Smooth muscle cell (in vitro differentiated cells): ENCODE data around the gene TUBB1. TPM values are rescaled to one million over a fixed set of nuclear protein-coding genes. Genes with fewer than 3 reads are reported as not detected.

Experiments
- DNase-seq: peaks from one replicate; lab custom pipeline; 2025; ENCODE audit not compliant: unreplicated experiment; lab: John Stamatoyannopoulos, UW
- H2AFZ ChIP-seq: fragments of 200-600 bp; sonication (generic); 2 replicates; pipeline ENCODE4 v1.6.0; 2016; ENCODE audit warnings: antibody characterized with exemption, low read depth, mild to moderate bottlenecking
- H3F3A ChIP-seq: fragments of 200-600 bp; sonication (generic); 2 replicates; pipeline ENCODE4 v1.6.0; 2017; ENCODE audit warnings: antibody characterized with exemption, low read depth
- H3K27ac ChIP-seq: fragments of 200-600 bp; sonication (generic); 2 replicates; pipeline ENCODE4 v1.5.1; 2016; ENCODE audit warnings: low read depth, mild to moderate bottlenecking
- H3K27me3 ChIP-seq: fragments of 200-600 bp; sonication (generic); 2 replicates; pipeline ENCODE4 v1.6.1; 2016; ENCODE audit warnings: low read depth, mild to moderate bottlenecking
- H3K36me3 ChIP-seq: fragments of 200-600 bp; sonication (generic); 2 replicates; pipeline ENCODE4 v1.5.1; 2016; ENCODE audit warnings: low read depth
- H3K4me1 ChIP-seq: fragments of 200-600 bp; sonication (generic); 2 replicates; pipeline ENCODE4 v1.5.1; 2016; ENCODE audit warnings: low read depth
- H3K4me2 ChIP-seq: fragments of 200-600 bp; sonication (generic); 2 replicates; pipeline ENCODE4 v1.6.0; 2016; ENCODE audit warnings: mild to moderate bottlenecking
- H3K4me3 ChIP-seq: fragments of 200-600 bp; sonication (generic); 2 replicates; pipeline ENCODE4 v1.5.1; 2016; ENCODE audit warnings: mild to moderate bottlenecking
- H3K79me2 ChIP-seq: fragments of 200-600 bp; sonication (generic); 2 replicates; pipeline ENCODE4 v1.6.0; 2016; ENCODE audit warnings: low read depth, mild to moderate bottlenecking
- H3K9ac ChIP-seq: fragments of 200-600 bp; sonication (generic); 2 replicates; pipeline ENCODE4 v1.6.0; 2016; ENCODE audit warnings: low read depth
- H3K9me3 ChIP-seq: fragments of 200-600 bp; sonication (generic); replicated peaks from 2 replicates; pipeline ENCODE4 v1.5.1; 2016; ENCODE audit warnings: low read depth
- H4K20me1 ChIP-seq: fragments of 200-600 bp; sonication (generic); 2 replicates; pipeline ENCODE4 v1.6.0; 2016; ENCODE audit warnings: low read depth
- CTCF ChIP-seq: fragments of 200-600 bp; sonication (generic); IDR thresholded peaks from 2 replicates; pipeline ENCODE4 v1.5.1; 2017; ENCODE audit warnings: borderline replicate concordance, mild to moderate bottlenecking, antibody characterized with exemption; ENCODE audit not compliant: insufficient read depth, poor library complexity, severe bottlenecking
- WGBS: methylation state at CpG from one replicate; pipeline ENCODE4 v1.1.7; 2016; ENCODE audit warnings: low lambda C conversion rate; 5-methylcytosine and 5-hydroxymethylcytosine counted together
- polyA plus RNA-seq: library from polyadenylated mRNA; unstranded; fragments of >200 nt; fragmentation: Nextera tagmentation; extraction: Ambion mirVana; gene quantifications from 2 replicates; pipeline ENCODE4 v1.2.1, GENCODE V29; 2016
- total RNA-seq: library from RNA; depleted of rRNA; stranded (reverse); fragments of >200 nt; gene quantifications from 2 replicates; pipeline ENCODE4 v1.2.3, GENCODE V29; 2014

The TUBB1 gene
- total and polyA plus RNA-seq, 2 experiments from 2014 or later, result 0.67 TPM; not detected in 1

DNA sequence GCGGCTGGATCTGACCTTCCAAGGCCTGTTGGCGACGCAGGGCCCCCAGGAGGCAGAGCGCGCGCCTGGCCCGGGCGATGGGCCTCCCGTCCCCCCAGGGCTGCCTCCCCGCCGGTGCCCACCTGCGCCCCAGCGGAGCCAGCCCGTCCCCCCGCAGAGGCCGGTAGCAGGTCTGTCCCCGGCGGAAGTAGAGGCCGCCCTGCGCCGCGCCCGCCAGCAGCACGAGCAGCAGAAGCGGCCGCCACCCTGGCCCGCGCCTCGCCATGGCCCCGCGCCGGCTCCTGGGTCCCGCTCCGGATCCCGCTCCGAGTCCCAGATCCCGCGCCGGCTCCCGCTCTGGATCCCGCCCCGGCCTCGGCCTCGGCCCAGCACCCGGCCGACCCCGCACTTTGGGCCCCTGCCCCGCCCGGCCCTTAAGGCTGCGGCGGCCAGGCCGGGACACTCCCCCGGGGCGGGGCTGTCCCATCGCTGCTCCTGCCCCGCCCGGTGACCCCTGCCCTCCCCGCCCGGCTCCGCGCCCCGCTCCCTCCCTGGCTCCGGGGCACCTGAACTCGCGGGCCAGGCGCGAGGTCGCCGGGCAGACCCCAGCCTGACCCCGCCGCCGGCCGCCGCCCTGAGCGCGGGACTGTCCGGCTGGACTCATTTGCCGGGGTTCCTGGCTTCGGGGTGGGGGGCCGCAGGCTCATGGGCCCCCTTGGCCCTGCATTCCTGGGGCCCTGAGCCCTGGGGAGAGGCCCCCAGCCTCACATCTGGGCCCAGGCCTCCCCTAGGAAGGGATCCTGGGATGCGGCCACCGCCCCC, 12.2 kb upstream of the TUBB1 start, which contains the start of gene CTSZ:
Gene CTSZ (minus strand): TSS at position 391 of the 801 bp plus-strand sequence. CDS start 126 bp downstream, at position 265.
- H3K9ac ChIP-seq, result peak within 1 kb of the TSS; percentile 93
- H3K4me1 ChIP-seq, result peaks cover 16% of the 10 kb centered on the region
- peak within 1 kb of the TSS; percentile 100 for H3K4me2 ChIP-seq
- no peaks in the 10 kb centered on the region for H3K36me3 ChIP-seq
- no peak for DNase-seq
- no peak within 1 kb of the TSS for H3K27ac ChIP-seq
- peak within 1 kb of the TSS; percentile 63 for H2AFZ ChIP-seq
- no peaks in the 10 kb centered on the region for H3K27me3 ChIP-seq
- WGBS, result 42% methylated on average over 9 of the region's 82 CpGs
- H3F3A ChIP-seq, result no peaks in the 10 kb centered on the region
- TF ChIP-seq CTCF, result no peak
- peak within 1 kb of the TSS; percentile 76 for H3K4me3 ChIP-seq
- peaks cover 18% of the 10 kb centered on the region for H3K79me2 ChIP-seq
- no peaks in the 10 kb centered on the region for H3K9me3 ChIP-seq
- peaks cover 4% of the 10 kb centered on the region for H4K20me1 ChIP-seq

DNA sequence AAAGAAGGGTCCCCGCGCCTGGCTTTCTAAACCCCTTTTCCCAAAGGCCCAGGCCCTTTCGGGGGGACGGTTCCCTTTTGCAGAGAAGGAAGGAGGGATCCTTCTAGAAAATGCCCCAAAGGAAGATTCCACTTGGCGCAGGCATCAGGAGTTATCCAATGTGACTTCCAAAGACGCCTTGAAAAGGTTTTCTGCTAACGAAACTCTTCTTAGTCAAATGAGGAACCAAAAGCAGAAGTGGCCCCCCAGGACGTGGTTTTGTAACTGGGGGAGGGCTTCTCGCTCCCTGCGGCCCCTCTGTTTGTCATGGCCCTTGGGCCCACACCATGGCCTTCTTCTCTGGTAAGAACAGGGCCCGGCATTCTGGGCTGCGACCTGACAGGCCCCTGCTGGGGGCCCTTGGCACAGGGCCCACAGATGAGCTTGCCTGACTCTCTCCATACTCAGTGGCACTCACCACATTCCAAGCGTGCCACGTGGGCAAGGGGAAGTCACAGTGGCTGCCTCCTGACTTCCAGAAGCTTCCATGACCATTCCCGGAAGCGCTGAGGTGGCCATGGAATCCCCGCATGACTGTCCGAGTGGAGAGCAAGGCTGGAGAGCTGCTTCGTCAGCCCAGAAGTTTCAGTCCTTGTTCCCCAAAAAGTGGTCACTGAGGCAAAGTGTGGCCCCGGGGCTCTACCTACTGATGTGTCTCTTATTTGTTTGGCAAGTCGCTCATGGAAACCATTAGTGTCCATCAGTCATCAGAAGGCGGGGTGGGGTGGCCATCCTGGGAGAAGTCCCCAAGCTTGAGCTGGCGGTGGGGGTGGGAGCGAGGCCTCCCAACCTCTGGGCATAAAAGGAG, 11.3 kb upstream of the TUBB1 start:
- peak overlapping the region; percentile 100 for H3K4me2 ChIP-seq
- no peaks in the 10 kb centered on the region for H3K9me3 ChIP-seq
- TF ChIP-seq CTCF, result no peak
- no peaks in the 10 kb centered on the region for H3K27me3 ChIP-seq
- H2AFZ ChIP-seq, result peak overlapping the region; percentile 63
- H3F3A ChIP-seq, result no peaks in the 10 kb centered on the region
- no peaks in the 10 kb centered on the region for H3K36me3 ChIP-seq
- H3K4me1 ChIP-seq, result peaks cover 16% of the 10 kb centered on the region
- H4K20me1 ChIP-seq, result peaks cover 4% of the 10 kb centered on the region
- no peak overlapping the region for H3K27ac ChIP-seq
- 91% methylated on average over 24 of the region's 24 CpGs for WGBS
- peak overlapping the region; percentile 93 for H3K9ac ChIP-seq
- peaks cover 18% of the 10 kb centered on the region for H3K79me2 ChIP-seq
- no peak for DNase-seq
- peak overlapping the region; percentile 76 for H3K4me3 ChIP-seq

DNA sequence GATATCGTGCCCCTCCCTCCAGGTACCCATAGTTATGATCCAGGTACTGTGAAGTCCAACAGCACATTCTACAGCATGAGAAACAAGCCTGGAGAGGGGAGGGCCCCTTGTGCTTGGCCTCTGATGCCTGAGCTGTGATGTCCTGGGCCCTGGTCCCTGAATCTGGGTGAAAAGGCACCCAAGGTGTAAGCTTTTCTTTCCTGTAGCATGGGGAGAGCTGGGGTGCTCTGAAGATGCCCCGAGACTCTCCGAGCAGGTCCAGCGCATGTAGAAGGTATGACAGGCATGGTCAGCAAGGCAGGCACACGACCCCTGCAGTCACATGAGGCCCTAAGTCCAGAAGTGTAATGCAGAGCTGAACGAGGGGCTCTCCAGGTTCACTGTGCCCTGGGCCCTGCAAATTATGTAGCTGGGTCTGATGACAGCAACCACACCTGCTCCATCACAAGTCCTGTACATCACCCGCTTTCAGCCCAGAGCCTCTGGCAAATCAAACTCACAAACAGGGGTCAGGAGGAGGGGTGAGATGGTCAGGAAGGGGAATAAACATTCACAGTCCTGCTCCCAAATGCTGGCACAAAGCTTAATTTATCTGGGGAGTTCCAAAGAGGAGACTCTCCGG, 10.4 kb upstream of the TUBB1 start:
- TF ChIP-seq CTCF, result no peak
- Histone ChIP-seq H3K4me3 (no peak overlapping the region), H3K27me3 (no peaks in the 10 kb centered on the region), H3F3A (no peaks in the 10 kb centered on the region), H3K4me2 (no peak overlapping the region), H2AFZ (no peak overlapping the region), H3K9ac (no peak overlapping the region), H4K20me1 (peaks cover under 1% of the 10 kb centered on the region), H3K4me1 (peaks cover 16% of the 10 kb centered on the region), H3K36me3 (no peaks in the 10 kb centered on the region), H3K9me3 (no peaks in the 10 kb centered on the region), H3K79me2 (peaks cover 18% of the 10 kb centered on the region), H3K27ac (peak overlapping the region; percentile 98)
- WGBS, result 92% methylated on average over 8 of the region's 8 CpGs
- DNase-seq, result no peak
